ENCODE measurements around the gene TTLL4. TPM values are rescaled to one million over a fixed set of nuclear protein-coding genes. Genes with fewer than 3 reads are reported as not detected.

TTLL4 gene
- total and polyA plus RNA-seq, 4 donors, result 18.6 to 30.5 (median 22.3) TPM

- no peak for DNase-seq
- Histone ChIP-seq H3K9ac (ENCODE audit: insufficient read depth in 1 of 2, low read length in 2 of 2) (no peak overlapping the region), H3K4me3 (no peak overlapping the region), H3K9me3 (ENCODE audit: control insufficient read depth in 4 of 4, insufficient read depth in 3 of 4, low read length in 3 of 4) (no peaks in the 10 kb centered on the region), H3K4me1 (ENCODE audit: control insufficient read depth in 5 of 5, insufficient read depth in 5 of 5, low read length in 5 of 5) (no peaks in the 10 kb centered on the region), H3K27me3 (ENCODE audit: control insufficient read depth in 3 of 3, insufficient read depth in 3 of 3, low read length in 2 of 3) (no peaks in the 10 kb centered on the region), H3K27ac (ENCODE audit: low read depth in 1 of 2, low read length in 1 of 2) (no peak overlapping the region), H3K36me3 (ENCODE audit: control insufficient read depth in 4 of 4, insufficient read depth in 4 of 4, low read length in 4 of 4) (peaks cover 25 to 56% (median 46%) of the 10 kb centered on the region in 4 donors)
- 85 to 89% methylated on average over 8 of the region's 8 CpGs for WGBS, 2 donors
- TF ChIP-seq CTCF (IDR thresholded peaks at IDR 0.05; ENCODE audit: control extremely low read depth, extremely low read depth), result no peak
- ATAC-seq (ENCODE audit: insufficient read depth, low FRiP score), result no peak
Observed at GRCh38 chr2:218748741-218749441, 38.3 kb downstream of the TTLL4 start.

- Histone ChIP-seq H3K27me3 (ENCODE audit: control insufficient read depth in 3 of 3, insufficient read depth in 3 of 3, low read length in 2 of 3) (no peaks in the 10 kb centered on the region), H3K4me1 (ENCODE audit: control insufficient read depth in 5 of 5, insufficient read depth in 5 of 5, low read length in 5 of 5) (peaks cover 0 to 10% (median 0%) of the 10 kb centered on the region in 5 donors), H3K9ac (ENCODE audit: insufficient read depth in 1 of 2, low read length in 2 of 2) (no peak overlapping the region), H3K9me3 (ENCODE audit: control insufficient read depth in 4 of 4, insufficient read depth in 3 of 4, low read length in 3 of 4) (no peaks in the 10 kb centered on the region), H3K36me3 (ENCODE audit: control insufficient read depth in 4 of 4, insufficient read depth in 4 of 4, low read length in 4 of 4) (peaks cover 27 to 44% (median 30%) of the 10 kb centered on the region in 4 donors), H3K27ac (ENCODE audit: low read depth in 1 of 2, low read length in 1 of 2) (no peak overlapping the region), H3K4me3 (no peak overlapping the region)
- ATAC-seq (ENCODE audit: insufficient read depth, low FRiP score) (peak; percentile 53), DNase-seq (peak; percentile 19 to 65 (median 41))
- no peak for TF ChIP-seq CTCF (IDR thresholded peaks at IDR 0.05; ENCODE audit: control extremely low read depth, extremely low read depth)
- 71 to 89% methylated on average over 3 of the region's 3 CpGs for WGBS, 2 donors
Observed at GRCh38 chr2:218754201-218754600, 43.6 kb downstream of the TTLL4 start.

GRCh38 chr2:218754781-218755180, 44.1 kb downstream of the TTLL4 start:
- Histone ChIP-seq H3K4me1 (ENCODE audit: control insufficient read depth in 5 of 5, insufficient read depth in 5 of 5, low read length in 5 of 5) (peaks cover 0 to 10% (median 0%) of the 10 kb centered on the region in 5 donors), H3K27ac (ENCODE audit: low read depth in 1 of 2, low read length in 1 of 2) (no peak overlapping the region), H3K9me3 (ENCODE audit: control insufficient read depth in 4 of 4, insufficient read depth in 3 of 4, low read length in 3 of 4) (no peaks in the 10 kb centered on the region), H3K4me3 (no peak overlapping the region), H3K9ac (ENCODE audit: insufficient read depth in 1 of 2, low read length in 2 of 2) (no peak overlapping the region), H3K27me3 (ENCODE audit: control insufficient read depth in 3 of 3, insufficient read depth in 3 of 3, low read length in 2 of 3) (no peaks in the 10 kb centered on the region), H3K36me3 (ENCODE audit: control insufficient read depth in 4 of 4, insufficient read depth in 4 of 4, low read length in 4 of 4) (peaks cover 25 to 39% (median 29%) of the 10 kb centered on the region in 4 donors)
- DNase-seq (no peak), ATAC-seq (ENCODE audit: insufficient read depth, low FRiP score) (no peak)
- WGBS, 2 donors, result 60 to 76% methylated on average over 7 of the region's 7 CpGs
- no peak for TF ChIP-seq CTCF (IDR thresholded peaks at IDR 0.05; ENCODE audit: control extremely low read depth, extremely low read depth)
